Measurements from ENCODE around the gene NFIA.
"Not testable (repeated sequence)": the region's sequence is repeated elsewhere in the genome, so short reads cannot be mapped to it uniquely, and the experiment has no call there.

NFIA gene

GRCh38 chr1:61075833-61076232, 6.5 kb upstream of the NFIA start:
- H4K8ac ChIP-seq (ENCODE audit: low read depth, low read length); H2BK12ac ChIP-seq (ENCODE audit: low read length); H3K27me3 ChIP-seq (ENCODE audit: insufficient read depth, low read length); H3K4me1 ChIP-seq (ENCODE audit: control insufficient read depth in 1 of 2, insufficient read depth in 2 of 2, low read length in 2 of 2); H2BK120ac ChIP-seq (ENCODE audit: insufficient read depth, low read length, poor library complexity); H3K4ac ChIP-seq (ENCODE audit: low read depth, low read length); H3K79me1 ChIP-seq (ENCODE audit: low read length); H2AFZ ChIP-seq (ENCODE audit: insufficient read depth, low read length, poor library complexity); H3K18ac ChIP-seq (ENCODE audit: low read length); H3K9me3 ChIP-seq (ENCODE audit: insufficient read depth, low read depth, low read length); H3K9ac ChIP-seq (ENCODE audit: low read length); H3K4me3 ChIP-seq (ENCODE audit: low read depth, low read length); H3K23ac ChIP-seq (ENCODE audit: low read length); DNase-seq; H4K12ac ChIP-seq (ENCODE audit: low read depth, low read length); H3K4me2 ChIP-seq (ENCODE audit: low read length); H3K36me3 ChIP-seq (ENCODE audit: control insufficient read depth in 1 of 2, insufficient read depth in 2 of 2, low read length in 2 of 2); H2AK5ac ChIP-seq (ENCODE audit: low read length); H3K79me2 ChIP-seq (ENCODE audit: control insufficient read depth, insufficient read depth, low read length, poor library complexity); H3K27ac ChIP-seq (ENCODE audit: low read depth, low read length); H2BK5ac ChIP-seq (ENCODE audit: low read depth, low read length, poor library complexity); H4K91ac ChIP-seq (ENCODE audit: low read depth, low read length); H3K14ac ChIP-seq (ENCODE audit: low read length): not testable (repeated sequence)
- no CpG with 5 or more reads among the region's 16 CpGs for WGBS (ENCODE audit: extremely low coverage, insufficient coverage, insufficient read length)

GRCh38 chr1:61076728-61077675, 5.4 kb upstream of the NFIA start:
- no peak overlapping the region for H3K18ac ChIP-seq (ENCODE audit: low read length)
- DNase-seq: peak; percentile 71 to 76
- no peak overlapping the region for H3K4ac ChIP-seq (ENCODE audit: low read depth, low read length)
- peak overlapping the region; percentile 69 for H2AFZ ChIP-seq (ENCODE audit: insufficient read depth, low read length, poor library complexity)
- no CpG with 5 or more reads among the region's 49 CpGs for WGBS (ENCODE audit: extremely low coverage, insufficient coverage, insufficient read length)
- no peak overlapping the region for H4K12ac ChIP-seq (ENCODE audit: low read depth, low read length)
- no peaks in the 10 kb centered on the region for H3K79me2 ChIP-seq (ENCODE audit: control insufficient read depth, insufficient read depth, low read length, poor library complexity)
- H2AK5ac ChIP-seq (ENCODE audit: low read length): no peak overlapping the region
- H3K9me3 ChIP-seq (ENCODE audit: insufficient read depth, low read depth, low read length): no peaks in the 10 kb centered on the region
- H3K27ac ChIP-seq (ENCODE audit: low read depth, low read length): no peak overlapping the region
- no peak overlapping the region for H2BK120ac ChIP-seq (ENCODE audit: insufficient read depth, low read length, poor library complexity)
- no peak overlapping the region for H3K14ac ChIP-seq (ENCODE audit: low read length)
- H3K23ac ChIP-seq (ENCODE audit: low read length): no peak overlapping the region
- peak overlapping the region; percentile 82 for H4K8ac ChIP-seq (ENCODE audit: low read depth, low read length)
- peaks cover 15% of the 10 kb centered on the region for H3K27me3 ChIP-seq (ENCODE audit: insufficient read depth, low read length)
- H3K4me2 ChIP-seq (ENCODE audit: low read length): peak overlapping the region; percentile 85
- peak overlapping the region; percentile 7 for H3K9ac ChIP-seq (ENCODE audit: low read length)
- H3K4me1 ChIP-seq (ENCODE audit: control insufficient read depth in 1 of 2, insufficient read depth in 2 of 2, low read length in 2 of 2): peaks cover 3 to 6% of the 10 kb centered on the region in 2 experiments
- H4K91ac ChIP-seq (ENCODE audit: low read depth, low read length): no peak overlapping the region
- H3K79me1 ChIP-seq (ENCODE audit: low read length): no peaks in the 10 kb centered on the region
- no peak overlapping the region for H2BK5ac ChIP-seq (ENCODE audit: low read depth, low read length, poor library complexity)
- H3K36me3 ChIP-seq (ENCODE audit: control insufficient read depth in 1 of 2, insufficient read depth in 2 of 2, low read length in 2 of 2): no peaks in the 10 kb centered on the region
- H2BK12ac ChIP-seq (ENCODE audit: low read length): no peak overlapping the region
- H3K4me3 ChIP-seq (ENCODE audit: low read depth, low read length): peak overlapping the region; percentile 64

- Histone ChIP-seq H3K23ac (ENCODE audit: low read length) (no peak overlapping the region), H3K9me3 (ENCODE audit: insufficient read depth, low read depth, low read length) (peaks cover 2% of the 10 kb centered on the region), H3K79me2 (ENCODE audit: control insufficient read depth, insufficient read depth, low read length, poor library complexity) (no peaks in the 10 kb centered on the region), H3K18ac (ENCODE audit: low read length) (no peak overlapping the region), H2BK120ac (ENCODE audit: insufficient read depth, low read length, poor library complexity) (no peak overlapping the region), H3K14ac (ENCODE audit: low read length) (no peak overlapping the region), H4K12ac (ENCODE audit: low read depth, low read length) (no peak overlapping the region), H3K4me3 (ENCODE audit: low read depth, low read length) (no peak overlapping the region), H2AFZ (ENCODE audit: insufficient read depth, low read length, poor library complexity) (no peak overlapping the region), H2AK5ac (ENCODE audit: low read length) (no peak overlapping the region), H4K91ac (ENCODE audit: low read depth, low read length) (no peak overlapping the region), H3K27ac (ENCODE audit: low read depth, low read length) (no peak overlapping the region), H3K4me1 (ENCODE audit: control insufficient read depth in 1 of 2, insufficient read depth in 2 of 2, low read length in 2 of 2) (peaks cover 6 to 7% of the 10 kb centered on the region in 2 experiments), H2BK5ac (ENCODE audit: low read depth, low read length, poor library complexity) (no peak overlapping the region), H3K9ac (ENCODE audit: low read length) (no peak overlapping the region), H3K4me2 (ENCODE audit: low read length) (peak overlapping the region; percentile 85), H2BK12ac (ENCODE audit: low read length) (no peak overlapping the region), H3K4ac (ENCODE audit: low read depth, low read length) (no peak overlapping the region), H4K8ac (ENCODE audit: low read depth, low read length) (no peak overlapping the region), H3K27me3 (ENCODE audit: insufficient read depth, low read length) (peaks cover 21% of the 10 kb centered on the region), H3K79me1 (ENCODE audit: low read length) (no peaks in the 10 kb centered on the region), H3K36me3 (ENCODE audit: control insufficient read depth in 1 of 2, insufficient read depth in 2 of 2, low read length in 2 of 2) (no peaks in the 10 kb centered on the region)
- WGBS (ENCODE audit: extremely low coverage, insufficient coverage, insufficient read length): no CpG with 5 or more reads among the region's 19 CpGs
- DNase-seq: peak; percentile 91 to 98
Measured at GRCh38 chr1:61077676-61078541, 4.5 kb upstream of the NFIA start.

- Histone ChIP-seq H2AK5ac (ENCODE audit: low read length) (no peak overlapping the region), H4K8ac (ENCODE audit: low read depth, low read length) (no peak overlapping the region), H3K4me1 (ENCODE audit: control insufficient read depth in 1 of 2, insufficient read depth in 2 of 2, low read length in 2 of 2) (peaks cover 6 to 11% of the 10 kb centered on the region in 2 experiments), H3K27me3 (ENCODE audit: insufficient read depth, low read length) (peaks cover 29% of the 10 kb centered on the region), H3K9me3 (ENCODE audit: insufficient read depth, low read depth, low read length) (peaks cover 2% of the 10 kb centered on the region), H3K18ac (ENCODE audit: low read length) (no peak overlapping the region), H3K9ac (ENCODE audit: low read length) (no peak overlapping the region), H3K23ac (ENCODE audit: low read length) (no peak overlapping the region), H3K79me1 (ENCODE audit: low read length) (no peaks in the 10 kb centered on the region), H2AFZ (ENCODE audit: insufficient read depth, low read length, poor library complexity) (no peak overlapping the region), H3K4me3 (ENCODE audit: low read depth, low read length) (no peak overlapping the region), H3K4ac (ENCODE audit: low read depth, low read length) (no peak overlapping the region), H4K12ac (ENCODE audit: low read depth, low read length) (no peak overlapping the region), H2BK5ac (ENCODE audit: low read depth, low read length, poor library complexity) (no peak overlapping the region), H2BK120ac (ENCODE audit: insufficient read depth, low read length, poor library complexity) (no peak overlapping the region), H3K79me2 (ENCODE audit: control insufficient read depth, insufficient read depth, low read length, poor library complexity) (no peaks in the 10 kb centered on the region), H4K91ac (ENCODE audit: low read depth, low read length) (no peak overlapping the region), H2BK12ac (ENCODE audit: low read length) (no peak overlapping the region), H3K14ac (ENCODE audit: low read length) (no peak overlapping the region), H3K4me2 (ENCODE audit: low read length) (no peak overlapping the region), H3K27ac (ENCODE audit: low read depth, low read length) (no peak overlapping the region), H3K36me3 (ENCODE audit: control insufficient read depth in 1 of 2, insufficient read depth in 2 of 2, low read length in 2 of 2) (no peaks in the 10 kb centered on the region)
- DNase-seq: no peak
- WGBS (ENCODE audit: extremely low coverage, insufficient coverage, insufficient read length): no CpG with 5 or more reads among the region's 7 CpGs
Measured at GRCh38 chr1:61078618-61079295, 3.6 kb upstream of the NFIA start.

Data from trophoblast cell (in vitro differentiated cells and primary cell).